Panc1 (cell line): ENCODE data around the gene LRRC70.

Source experiments
- POLR2AphosphoS5 ChIP-seq: IDR thresholded peaks from 2 replicates; pipeline ENCODE4 v1.6.1; 2012; ENCODE audit warnings: mild to moderate bottlenecking, low read depth, low read length, moderate library complexity
- TF ChIP-seq, protein P1 (sequence below): fragments of 450-650 bp; IDR thresholded peaks from 2 replicates; pipeline ENCODE4 v1.5.1; 2017; ENCODE audit warnings: mild to moderate bottlenecking

DNA sequence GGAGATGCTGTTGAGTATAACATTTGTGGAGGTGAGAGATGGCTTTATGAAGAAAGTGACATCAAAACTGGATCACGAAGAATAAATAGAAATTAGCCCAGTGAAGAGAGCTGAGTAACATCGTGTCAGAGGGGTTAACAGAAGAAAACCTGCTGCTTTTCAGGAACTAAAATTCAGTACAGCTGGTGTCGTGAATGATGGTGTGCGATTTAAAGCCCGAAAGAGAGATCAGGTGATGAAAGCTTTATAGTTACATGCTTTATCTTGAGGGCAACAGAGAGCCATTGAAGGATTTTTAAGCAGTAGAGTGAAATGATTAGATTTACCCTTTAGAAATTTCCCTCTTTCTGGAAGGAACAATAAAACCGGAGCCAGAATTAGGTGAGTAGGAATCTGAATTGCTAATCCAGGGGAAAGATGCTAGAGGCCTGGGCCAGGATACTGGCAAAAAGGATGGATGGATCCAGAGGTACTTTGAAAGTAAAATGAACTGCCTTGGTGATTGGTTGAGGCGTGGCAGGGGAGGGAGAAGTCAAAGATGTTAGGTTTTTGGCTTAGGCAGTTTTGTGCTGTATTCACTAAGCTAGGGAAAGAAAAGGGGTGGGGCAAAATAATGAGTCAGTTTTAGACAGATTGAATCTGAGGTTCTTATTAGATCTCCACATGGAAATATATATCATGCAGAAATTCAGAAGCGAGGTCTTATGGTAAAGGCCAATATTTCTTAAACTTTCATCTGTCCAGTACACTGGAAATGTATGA, 3.4 kb downstream of the LRRC70 start:
- TF ChIP-seq, protein P1, sequence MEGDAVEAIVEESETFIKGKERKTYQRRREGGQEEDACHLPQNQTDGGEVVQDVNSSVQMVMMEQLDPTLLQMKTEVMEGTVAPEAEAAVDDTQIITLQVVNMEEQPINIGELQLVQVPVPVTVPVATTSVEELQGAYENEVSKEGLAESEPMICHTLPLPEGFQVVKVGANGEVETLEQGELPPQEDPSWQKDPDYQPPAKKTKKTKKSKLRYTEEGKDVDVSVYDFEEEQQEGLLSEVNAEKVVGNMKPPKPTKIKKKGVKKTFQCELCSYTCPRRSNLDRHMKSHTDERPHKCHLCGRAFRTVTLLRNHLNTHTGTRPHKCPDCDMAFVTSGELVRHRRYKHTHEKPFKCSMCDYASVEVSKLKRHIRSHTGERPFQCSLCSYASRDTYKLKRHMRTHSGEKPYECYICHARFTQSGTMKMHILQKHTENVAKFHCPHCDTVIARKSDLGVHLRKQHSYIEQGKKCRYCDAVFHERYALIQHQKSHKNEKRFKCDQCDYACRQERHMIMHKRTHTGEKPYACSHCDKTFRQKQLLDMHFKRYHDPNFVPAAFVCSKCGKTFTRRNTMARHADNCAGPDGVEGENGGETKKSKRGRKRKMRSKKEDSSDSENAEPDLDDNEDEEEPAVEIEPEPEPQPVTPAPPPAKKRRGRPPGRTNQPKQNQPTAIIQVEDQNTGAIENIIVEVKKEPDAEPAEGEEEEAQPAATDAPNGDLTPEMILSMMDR: no peak
- no peak for TF ChIP-seq POLR2AphosphoS5
